ENCODE measurements around the gene PRDM15.

GRCh38 chr21:41823906-41824305 is 55.2 kb downstream of the PRDM15 start:
- TF ChIP-seq CTCF (conservative IDR thresholded peaks at IDR 0.05; ENCODE audit: low read depth, low read length) = no peak
- TF ChIP-seq EZH2 (IDR thresholded peaks at IDR 0.05; ENCODE audit: borderline replicate concordance, low read depth, low read length, poor library complexity, severe bottlenecking) = no peak

Measured in A673 (cell line).